GM19463 (cell line): ENCODE results near the gene CEP192.
"Not testable (repeated sequence)": the region's sequence is repeated elsewhere in the genome, so short reads cannot be mapped to it uniquely, and the experiment has no call there.

Experiments used
- ATAC-seq: cut with Tn5 transposase; IDR thresholded peaks from one replicate; pipeline ENCODE4 v1.9.1; 2021; ENCODE audit warnings: mild to moderate bottlenecking, moderate library complexity; ENCODE audit not compliant: unreplicated experiment

CEP192 gene, protein sequence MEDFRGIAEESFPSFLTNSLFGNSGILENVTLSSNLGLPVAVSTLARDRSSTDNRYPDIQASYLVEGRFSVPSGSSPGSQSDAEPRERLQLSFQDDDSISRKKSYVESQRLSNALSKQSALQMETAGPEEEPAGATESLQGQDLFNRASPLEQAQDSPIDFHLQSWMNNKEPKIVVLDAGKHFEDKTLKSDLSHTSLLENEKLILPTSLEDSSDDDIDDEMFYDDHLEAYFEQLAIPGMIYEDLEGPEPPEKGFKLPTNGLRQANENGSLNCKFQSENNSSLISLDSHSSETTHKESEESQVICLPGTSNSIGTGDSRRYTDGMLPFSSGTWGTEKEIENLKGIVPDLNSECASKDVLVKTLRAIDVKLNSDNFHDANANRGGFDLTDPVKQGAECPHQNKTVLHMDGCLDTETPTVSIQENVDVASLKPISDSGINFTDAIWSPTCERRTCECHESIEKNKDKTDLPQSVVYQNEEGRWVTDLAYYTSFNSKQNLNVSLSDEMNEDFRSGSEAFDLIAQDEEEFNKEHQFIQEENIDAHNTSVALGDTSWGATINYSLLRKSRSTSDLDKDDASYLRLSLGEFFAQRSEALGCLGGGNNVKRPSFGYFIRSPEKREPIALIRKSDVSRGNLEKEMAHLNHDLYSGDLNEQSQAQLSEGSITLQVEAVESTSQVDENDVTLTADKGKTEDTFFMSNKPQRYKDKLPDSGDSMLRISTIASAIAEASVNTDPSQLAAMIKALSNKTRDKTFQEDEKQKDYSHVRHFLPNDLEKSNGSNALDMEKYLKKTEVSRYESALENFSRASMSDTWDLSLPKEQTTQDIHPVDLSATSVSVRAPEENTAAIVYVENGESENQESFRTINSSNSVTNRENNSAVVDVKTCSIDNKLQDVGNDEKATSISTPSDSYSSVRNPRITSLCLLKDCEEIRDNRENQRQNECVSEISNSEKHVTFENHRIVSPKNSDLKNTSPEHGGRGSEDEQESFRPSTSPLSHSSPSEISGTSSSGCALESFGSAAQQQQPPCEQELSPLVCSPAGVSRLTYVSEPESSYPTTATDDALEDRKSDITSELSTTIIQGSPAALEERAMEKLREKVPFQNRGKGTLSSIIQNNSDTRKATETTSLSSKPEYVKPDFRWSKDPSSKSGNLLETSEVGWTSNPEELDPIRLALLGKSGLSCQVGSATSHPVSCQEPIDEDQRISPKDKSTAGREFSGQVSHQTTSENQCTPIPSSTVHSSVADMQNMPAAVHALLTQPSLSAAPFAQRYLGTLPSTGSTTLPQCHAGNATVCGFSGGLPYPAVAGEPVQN (N-terminal part only)

GRCh38 chr18:12990967-12991820, at the start of gene CEP192:
Gene CEP192, plus strand, starts transcription at chr18:12991362. Its CDS starts 8,063 bp downstream, at chr18:12999425.
- ATAC-seq, result peak; percentile 79

GRCh38 chr18:12943215-12943614, 47.9 kb upstream of the CEP192 start:
- no peak for ATAC-seq

DNA sequence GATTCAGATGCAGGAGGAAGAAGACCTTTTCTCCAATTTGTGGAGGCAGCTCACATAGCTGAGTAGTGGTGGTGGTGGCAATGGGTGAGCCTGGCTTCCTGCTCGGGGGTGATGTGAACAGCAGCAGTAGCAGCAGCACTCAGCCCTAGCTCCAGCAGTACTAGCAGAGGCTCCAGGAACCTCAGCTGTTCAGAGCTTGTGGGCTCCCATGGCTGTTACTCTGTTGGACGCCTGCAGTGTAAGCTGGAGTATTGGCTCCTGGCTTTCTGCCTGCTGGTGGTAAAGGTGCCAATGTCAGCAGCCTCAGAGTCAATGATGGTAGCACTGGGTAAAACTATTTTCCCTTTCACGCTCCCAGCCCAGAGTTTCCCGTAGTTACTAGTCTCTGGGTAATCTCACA, 46.5 kb upstream of the CEP192 start:
- no peak for ATAC-seq

GRCh38 chr18:12946549-12947284, 44.4 kb upstream of the CEP192 start:
- no peak for ATAC-seq

DNA sequence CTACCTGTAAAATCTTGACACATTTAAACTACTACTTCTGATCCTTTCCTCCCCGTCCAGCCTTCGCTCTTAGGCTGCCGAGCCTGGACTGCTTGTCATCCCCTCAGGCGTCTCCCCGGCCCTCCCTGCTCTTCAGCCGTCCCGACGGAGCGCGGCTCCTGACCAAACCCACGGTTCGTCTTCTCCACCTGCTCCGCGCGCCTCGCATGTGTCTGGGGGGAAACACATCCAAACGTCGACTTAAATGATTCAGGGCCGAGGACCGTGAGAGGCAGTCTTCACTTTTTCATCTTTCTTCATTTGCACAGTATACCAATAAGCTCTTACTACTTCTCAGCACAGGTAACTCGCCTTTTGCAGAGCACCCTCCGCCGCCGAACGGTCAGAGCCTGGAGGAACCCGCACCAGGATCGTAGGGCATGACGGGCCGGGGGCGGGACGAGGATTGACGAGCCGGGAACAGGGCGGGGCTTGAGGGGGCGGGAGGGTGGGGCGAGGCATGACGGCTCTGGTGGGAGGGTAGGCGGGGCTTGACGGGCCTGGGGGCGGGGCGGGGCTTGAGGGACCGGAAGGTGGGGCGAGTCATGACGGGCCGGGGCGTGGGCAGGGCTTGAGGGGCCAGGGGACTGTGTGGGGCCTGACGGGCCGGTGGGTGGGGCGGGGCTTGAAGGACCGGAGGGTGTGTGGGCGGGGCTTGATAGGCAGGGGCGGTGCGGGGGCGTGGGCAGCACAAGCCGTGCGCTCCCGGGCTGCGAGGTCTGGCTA, 43.7 kb upstream of the CEP192 start, which contains the start of gene SEH1L:
SEH1L (plus strand) TSS at position 727 of the 765 bp plus-strand sequence. CDS start 111 bp downstream, outside the sequence.
- peak; percentile 71 for ATAC-seq

- ATAC-seq, result peak; percentile 70
Observed at GRCh38 chr18:12948050-12948804, 42.9 kb upstream of the CEP192 start.

DNA sequence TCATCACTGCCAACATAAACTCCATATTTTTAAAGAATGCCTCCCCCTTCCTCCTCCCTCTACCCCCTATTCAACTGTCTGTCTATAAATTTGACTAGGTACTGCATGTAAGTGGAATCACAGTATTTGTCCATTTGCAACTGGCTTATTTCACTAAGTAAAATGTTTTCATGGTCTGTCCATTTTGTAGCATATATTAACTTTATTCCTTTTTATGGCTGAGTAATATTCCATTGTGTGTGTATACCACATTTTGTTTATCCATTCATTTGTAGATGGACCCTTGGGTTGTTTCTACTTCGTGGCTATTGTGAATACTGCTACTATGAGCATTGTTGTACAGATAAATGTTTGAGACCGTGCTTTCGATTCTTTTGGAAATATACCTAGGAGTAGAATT, 32.7 kb upstream of the CEP192 start:
- no peak for ATAC-seq

DNA sequence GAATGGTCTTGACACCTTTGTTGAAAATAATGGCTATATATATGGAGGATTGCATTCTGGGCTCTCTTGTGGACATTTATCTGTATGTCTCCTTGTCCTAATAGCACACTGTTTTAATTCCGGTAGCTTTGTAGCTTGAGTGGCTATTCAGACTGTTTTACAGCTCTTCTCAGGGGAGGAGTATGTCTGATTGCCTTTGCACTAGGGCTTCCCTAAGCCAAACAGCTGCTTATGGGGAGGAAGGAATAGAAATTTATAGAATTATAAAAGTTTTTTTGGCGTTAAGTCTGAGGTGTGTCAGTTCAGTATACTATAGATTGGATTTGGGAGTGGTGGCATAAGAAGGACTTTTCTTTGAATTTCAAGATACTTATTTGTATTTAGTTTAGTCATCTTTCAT, 30.8 kb upstream of the CEP192 start:
- ATAC-seq, result no peak

GRCh38 chr18:12960853-12961397, 30.2 kb upstream of the CEP192 start:
- ATAC-seq, result no peak

DNA sequence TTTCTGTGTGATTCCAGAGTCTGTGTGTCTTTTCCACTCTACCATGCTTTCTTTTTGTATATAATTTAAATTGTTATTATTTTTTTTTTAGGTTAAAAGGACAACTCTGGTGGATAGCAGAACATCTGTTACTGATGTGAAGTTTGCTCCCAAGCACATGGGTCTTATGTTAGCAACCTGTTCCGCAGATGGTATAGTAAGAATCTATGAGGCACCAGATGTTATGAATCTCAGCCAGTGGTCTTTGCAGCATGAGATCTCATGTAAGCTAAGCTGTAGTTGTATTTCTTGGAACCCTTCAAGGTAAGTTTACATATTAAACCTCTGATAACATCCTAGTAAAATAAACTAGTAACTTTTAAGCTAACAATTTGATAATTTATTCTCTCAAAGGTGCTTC, 28.1 kb upstream of the CEP192 start:
- ATAC-seq, result no peak

- ATAC-seq, result no peak
Observed at GRCh38 chr18:12968115-12968514, 23.0 kb upstream of the CEP192 start.

- ATAC-seq, result no peak
Observed at GRCh38 chr18:12968619-12969018, 22.5 kb upstream of the CEP192 start.

DNA sequence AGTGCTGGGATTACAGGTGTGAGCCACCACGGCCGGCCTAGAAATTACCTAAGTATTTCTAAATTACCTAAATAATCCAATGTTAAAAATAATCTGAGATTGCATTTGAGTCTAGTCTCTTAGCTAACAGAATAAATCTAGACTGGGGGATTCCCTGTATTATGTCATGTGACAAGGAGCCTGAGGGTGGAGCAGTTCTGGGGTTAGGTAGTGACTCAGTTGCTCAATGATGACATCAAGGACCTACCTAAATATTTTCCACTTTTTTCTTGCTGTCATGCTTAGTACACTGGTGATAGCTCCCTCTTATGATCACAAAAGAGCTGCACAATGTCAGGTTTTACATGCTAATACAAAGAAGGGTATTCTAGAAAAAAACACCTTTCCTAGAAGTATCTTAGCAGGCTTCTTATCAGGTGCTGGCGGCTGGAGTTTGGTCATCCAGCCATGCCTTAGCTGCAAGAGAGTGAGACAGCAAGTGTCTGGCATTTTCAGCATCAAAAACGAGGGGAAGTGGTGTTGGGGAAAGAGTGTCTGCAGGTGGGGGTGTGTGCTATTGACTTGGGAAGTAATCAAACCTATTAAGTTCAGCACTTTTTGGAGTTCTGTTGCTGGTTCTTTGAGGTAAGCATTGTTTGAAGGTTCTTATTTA, 17.5 kb upstream of the CEP192 start:
- no peak for ATAC-seq

DNA sequence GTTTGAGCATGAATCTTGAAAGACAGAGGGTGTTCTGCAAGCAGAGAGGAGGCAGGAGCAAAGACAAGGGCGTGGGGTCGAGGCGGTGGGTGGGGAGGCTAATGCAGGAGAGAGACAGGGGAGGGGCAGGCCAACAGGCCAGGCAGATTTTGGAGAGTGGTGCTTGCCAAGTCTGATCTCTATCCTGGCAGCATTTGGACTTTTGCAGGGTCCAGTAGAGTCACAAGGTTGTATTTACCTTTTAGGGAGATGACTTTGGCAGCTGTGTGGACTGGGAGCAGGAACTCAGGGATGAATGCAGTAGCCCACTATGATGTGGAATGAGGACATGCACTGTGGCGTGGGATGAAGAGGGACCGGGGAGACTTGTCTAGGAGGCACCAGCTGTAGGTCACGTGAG, 15.7 kb upstream of the CEP192 start:
- no peak for ATAC-seq

DNA sequence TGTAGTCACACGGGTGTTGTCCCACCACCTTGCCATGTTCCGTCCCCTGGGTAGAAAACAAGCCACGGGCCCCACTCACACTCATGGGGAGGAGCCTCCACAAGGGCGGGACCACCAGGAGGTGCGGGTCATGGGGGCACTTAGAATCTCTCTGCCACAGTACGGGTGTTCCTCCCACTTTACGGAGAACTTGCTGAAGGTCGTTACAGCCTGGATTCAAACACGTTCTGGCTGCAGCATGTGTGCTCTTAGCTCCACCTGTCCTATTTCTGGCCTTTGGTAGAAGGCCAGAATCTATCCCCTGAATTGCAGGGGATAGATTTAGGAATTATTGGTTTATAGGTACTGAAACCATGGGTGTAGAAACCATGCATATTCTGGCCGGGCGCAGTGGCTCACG, 14.9 kb upstream of the CEP192 start:
- ATAC-seq, result no peak

GRCh38 chr18:12980065-12980464, 11.1 kb upstream of the CEP192 start:
- ATAC-seq, result not testable (repeated sequence)
